ENCODE results near the gene ANKRD36C.
"Not testable (repeated sequence)": the region's sequence is repeated elsewhere in the genome, so short reads cannot be mapped to it uniquely, and the experiment has no call there.

ANKRD36C gene

DNA sequence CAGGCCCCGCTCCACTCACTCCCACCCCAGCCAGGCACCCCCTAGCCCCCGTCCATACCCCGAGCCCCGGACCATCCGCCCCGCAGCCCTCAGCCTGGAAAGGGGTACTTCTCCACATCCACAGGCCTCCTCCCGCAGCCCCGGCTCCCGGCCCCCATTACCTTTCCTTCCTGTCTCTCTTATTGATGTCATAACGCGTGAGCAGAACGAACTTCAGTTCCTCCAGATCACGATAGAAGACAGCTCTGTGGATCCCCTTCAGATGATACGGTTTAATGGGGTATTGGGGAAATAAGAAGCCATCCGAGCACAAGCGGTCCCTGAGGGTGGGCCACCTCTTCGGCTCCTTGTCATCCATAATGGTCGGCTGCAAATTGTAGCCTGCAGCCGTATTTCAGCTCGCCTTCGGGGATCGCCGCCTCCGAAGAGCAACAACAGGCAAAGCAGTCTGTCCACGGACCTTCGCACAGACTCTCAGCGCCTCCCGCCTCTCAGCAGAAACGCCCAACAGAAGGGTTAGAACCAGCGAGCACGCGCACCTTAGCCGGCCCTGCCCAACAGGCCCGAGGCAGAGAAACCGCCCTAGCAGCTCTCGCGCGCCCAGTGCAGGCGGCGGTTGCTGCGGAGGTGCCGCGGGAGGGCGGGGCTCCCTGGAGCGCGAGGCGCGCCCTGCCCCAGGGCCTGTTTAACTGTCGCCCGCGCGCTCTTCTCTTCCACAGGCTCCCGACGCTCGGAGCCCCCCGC lies at the start of gene ANKRD36C:
Gene ANKRD36C (minus strand): TSS at position 474 of the 744 bp plus-strand sequence. CDS start 116 bp downstream, at position 358.
- not testable (repeated sequence) for DNase-seq

DNA sequence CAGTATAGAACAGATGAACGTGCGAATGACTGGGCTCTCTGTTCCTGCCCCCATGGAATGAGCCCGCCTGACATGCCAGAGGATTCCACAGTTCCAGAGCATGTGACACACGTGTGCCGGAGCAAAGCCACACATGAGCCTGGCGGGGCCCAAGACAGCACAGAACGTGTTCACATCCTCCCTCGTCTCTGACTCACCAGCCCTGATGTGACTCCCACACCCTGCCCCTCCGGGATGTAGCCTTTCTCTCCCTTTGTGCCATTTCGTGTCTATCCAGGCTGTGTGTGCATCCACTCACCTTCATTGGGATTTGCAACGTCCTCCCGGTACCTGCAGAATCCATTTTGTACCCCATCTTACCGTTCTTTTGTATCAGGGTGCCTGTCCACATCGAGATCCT lies 43.9 kb upstream of the ANKRD36C start:
- DNase-seq = not testable (repeated sequence)

DNA sequence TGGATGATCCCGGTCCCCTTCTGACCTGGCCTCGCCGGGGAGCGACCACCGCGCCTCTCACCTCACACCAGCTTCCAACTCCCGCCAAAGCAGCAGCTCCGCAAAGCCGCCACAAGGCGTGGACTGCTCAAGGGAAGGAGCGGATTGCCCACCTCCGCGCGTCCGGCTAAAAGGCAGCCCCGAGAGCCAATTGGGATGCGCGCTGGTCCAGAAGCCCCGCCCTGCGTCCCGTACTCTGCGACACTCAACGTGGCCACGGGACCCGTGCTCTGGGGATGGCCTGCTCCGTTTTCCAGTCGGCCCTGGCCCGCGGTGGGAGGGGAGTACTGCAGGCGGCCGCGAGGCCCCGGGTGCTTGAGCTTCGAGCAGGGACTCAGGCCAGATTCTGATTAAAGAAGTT lies 43.2 kb upstream of the ANKRD36C start, which contains the start of gene GPAT2:
Gene GPAT2 (minus strand): TSS at position 125 of the 400 bp plus-strand sequence. CDS start 2,557 bp downstream, outside the sequence.
- not testable (repeated sequence) for DNase-seq

DNA sequence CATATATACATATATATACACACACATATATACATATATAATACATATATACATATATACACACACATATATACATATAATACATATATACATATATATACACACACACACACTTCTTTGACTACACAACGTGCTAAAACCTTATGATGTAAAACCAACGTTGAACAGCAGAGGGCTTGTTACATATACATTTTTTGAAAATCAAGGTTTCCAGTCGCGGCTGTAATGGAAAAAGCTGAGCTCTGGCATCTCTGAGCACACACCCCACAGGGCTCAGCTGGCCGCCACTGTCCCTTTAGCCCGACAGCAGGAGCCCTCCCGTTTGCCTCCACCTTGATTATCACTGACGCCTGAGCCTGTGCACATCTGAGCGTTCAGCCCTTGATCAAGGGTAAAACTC lies 42.4 kb upstream of the ANKRD36C start:
- DNase-seq = not testable (repeated sequence)

DNA sequence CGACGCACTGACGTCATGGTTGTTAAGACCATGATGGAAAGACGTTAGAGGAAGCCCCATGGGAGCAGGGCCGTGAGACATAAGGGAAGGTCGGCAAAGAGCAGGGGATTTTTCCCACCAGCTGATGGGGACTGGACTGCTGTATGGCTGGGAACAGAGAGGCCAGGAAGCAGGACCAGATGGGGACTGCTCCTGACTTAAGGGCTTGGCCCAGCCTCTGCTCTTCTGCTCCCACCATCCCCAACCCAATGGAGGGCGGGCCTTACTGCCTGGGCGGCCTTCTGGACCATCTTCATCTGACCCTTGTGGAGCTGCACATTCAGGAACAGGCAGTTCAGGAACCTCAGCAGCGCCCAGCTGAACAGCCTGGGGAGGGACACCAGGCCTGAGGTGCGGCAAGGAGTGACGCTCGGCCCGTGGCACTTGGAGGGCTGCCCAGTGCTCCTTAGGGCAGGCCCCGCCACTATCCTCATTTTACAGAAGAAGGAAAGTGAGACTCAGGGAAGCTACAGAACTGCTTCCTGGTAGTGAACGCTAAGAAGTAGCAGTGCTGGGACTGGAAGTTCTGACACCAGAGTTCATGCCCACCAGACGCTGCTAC lies 36.2 kb upstream of the ANKRD36C start:
- DNase-seq = not testable (repeated sequence)

DNA sequence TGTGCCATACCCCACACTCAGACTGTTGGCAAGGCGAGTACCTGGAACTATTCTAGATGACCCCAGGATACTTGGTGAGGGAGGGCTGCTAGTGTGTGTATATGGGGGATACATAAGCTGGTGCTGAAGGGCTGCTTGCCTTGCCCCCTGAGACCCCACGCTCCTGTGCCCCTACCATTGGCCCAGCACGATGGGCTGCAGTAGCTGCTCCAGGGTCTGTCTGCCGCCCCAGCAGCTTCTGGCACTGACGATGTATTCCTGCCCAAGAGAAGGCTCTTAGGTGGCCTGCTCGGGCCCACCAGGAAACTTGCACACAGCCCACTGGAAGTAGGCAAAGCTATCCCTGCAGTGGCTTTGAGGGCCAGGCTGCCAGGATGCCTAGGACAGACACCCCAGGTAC lies 34.1 kb upstream of the ANKRD36C start:
- DNase-seq = not testable (repeated sequence)

DNA sequence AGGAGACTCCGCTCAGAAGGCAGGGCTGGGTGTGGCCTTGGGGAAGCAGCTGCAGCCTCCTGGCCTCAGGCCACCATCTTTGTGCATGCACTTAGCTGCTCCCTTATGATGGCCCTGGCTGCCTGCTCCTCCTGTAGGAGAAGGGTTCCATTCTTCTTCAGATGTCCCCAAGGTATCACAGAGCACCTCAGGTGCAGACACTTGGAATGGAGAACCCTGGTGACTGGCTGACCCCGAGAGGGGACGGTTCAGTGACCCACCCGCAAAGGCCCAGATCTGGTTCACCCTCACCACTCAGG lies 33.5 kb upstream of the ANKRD36C start:
- no peak for DNase-seq

DNA sequence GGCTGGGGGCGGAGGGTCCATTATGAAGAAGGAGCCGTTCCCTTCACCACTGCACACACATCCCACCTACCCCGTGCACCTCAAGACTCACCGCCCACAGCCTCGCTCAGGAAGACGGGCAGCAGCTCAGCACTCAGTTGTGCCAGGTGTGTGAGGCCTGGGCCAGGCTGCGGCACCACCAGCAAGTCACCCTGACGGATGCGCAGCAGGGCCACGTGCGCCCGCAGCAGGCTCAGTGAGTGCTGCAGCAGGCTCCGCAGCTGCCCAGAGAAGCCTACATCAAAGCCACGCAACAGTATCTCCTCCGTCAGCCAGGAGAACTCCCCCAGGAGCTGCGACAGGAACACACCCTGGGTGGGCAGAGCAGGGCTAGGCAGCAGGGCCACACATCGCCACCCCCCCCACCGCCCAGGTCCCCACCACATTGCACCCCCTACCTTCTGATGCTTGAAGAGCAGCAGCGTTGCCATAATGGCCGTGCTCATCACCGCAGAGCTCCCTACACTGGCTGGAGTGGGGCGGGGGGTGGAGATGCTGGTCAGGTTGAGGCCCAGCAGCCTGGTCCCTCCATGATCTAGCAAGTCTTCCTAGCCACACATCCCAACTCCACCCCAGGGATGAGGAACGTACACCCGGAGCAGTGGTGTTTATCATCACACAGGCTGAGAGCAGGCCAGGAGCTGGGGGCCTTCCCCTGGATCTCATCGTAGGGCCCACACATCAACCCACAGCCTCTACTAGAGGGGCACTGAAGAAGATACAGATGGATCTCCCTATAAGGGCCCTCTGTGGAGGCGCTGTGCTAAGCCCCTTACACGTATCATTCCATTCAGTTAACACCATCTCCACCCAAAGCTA lies 32.9 kb upstream of the ANKRD36C start:
- no peak for DNase-seq

DNA sequence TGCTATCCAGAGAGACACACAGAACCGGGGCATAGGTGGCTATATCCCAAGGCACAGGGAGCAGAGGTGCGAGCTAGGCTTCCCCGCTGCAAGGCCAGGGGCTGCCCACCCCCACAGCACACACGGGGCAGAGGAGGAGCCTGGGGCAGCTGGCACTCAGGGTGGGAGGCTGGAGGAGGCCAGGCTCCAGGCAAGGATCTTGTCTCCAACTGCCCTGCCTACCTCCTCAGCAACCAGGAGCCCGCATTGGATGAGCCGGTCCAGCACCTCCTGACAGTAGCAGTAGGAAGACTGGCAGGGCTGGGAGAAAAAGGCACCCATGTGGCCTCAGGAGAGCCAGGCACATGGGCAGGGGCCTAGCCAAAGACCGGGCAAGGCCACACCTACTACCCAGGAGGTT lies 32.1 kb upstream of the ANKRD36C start:
- DNase-seq = not testable (repeated sequence)

DNA sequence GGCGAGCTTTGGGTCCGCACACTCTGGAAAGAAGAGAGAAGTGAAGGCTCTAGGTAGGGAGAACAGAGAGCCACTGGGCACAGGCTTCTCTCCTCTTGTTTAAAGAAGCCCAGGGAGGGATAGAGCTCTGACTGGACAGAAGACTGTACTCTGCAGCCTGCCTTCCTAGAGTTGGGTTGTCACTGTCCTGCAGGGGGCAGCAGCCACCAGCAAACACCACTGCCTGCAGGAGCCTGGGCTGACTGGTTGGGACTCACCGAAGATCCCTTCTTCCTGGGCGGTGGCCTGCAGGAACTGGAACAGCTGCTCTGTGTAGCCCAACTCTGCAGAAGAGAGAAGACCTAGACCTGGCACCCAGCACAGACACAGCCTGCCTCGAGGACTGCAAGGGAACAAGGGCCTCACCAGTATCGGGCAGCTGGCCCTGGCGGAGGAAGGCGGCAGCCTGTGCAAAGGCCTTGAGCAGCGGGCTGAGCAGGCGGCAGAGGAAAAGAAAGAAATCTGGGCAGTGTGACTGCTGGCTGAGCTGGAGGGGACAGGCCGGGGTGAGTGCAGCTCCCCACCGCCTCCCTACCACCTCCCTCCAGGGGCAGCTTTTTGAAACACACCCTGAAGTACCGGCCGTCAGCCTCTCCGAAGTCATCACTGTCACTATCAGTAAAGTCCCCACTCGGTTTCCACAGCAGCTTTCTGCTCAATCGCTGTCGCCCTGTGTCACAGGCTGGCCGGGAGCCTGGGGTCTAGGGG lies 31.2 kb upstream of the ANKRD36C start:
- DNase-seq = not testable (repeated sequence)

DNA sequence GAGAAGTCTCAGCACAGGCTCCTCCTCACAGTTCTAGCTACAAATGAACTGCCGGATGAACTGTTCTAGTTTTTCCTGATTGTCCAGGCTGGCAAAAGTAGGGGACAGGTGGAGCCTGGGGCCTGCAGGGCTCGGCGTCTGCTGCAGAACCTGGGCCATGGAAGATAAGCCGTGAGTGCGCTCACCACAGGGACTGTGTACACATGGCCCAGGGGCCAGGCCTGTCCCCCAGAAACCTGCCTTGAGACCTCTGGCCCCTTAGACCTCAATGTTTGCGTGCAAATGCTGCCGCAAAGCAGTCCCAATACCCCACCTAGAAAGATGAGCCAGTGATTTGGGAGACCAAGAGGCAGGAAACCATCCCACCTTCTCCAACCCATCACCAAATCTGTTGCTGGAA lies 30.5 kb upstream of the ANKRD36C start:
- DNase-seq = not testable (repeated sequence)

DNA sequence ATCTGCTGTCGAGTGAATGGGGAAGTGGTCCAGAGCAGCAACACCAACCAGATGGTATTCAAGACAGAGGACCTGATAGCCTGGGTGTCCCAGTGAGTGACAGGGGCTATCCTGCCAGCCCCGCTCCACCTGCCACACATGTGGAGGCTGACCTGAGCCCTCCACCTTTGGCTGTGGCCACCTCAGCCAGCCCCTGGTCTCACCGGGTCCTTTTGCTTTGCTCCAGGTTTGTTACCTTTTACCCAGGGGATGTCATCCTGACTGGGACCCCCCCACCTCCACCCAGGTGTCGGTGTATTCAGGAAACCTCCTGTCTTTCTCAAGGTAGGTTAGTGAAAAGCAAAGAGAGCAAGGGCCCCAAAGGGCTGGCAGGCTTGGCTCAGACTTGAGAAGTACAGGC lies 29.5 kb upstream of the ANKRD36C start:
- not testable (repeated sequence) for DNase-seq

DNA sequence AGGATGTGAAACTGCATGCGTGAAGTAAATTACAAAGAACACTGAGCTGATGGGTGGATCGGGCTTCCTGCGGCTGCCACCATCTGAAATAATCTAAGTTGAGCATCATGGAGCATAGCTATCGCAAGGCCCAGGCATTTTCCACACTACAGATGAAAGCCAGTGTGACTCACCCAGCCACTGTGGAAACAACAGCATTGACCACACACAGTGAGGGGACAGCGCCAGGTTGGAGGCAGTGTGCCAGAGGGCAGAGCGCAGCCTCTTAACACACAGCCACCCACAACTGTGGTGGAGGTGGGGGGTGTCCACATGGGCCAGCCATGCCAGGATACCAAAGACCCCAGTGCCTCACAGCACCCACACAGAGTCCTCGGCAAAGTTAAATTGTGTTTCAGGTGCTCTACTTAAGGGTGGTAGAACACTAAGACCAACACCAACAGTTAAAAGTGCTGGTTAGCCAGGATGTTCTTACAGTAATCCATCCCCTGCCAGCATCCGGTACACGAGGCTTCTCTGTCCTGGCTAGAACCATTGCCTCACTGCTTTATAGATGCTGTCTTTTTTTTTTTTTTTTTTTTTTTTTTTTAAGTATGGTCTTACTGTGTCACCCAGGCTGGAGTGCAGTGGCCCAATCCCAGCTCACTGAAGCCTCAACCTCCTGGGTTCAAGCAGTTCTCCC lies 28.4 kb upstream of the ANKRD36C start:
- DNase-seq = not testable (repeated sequence)

DNA sequence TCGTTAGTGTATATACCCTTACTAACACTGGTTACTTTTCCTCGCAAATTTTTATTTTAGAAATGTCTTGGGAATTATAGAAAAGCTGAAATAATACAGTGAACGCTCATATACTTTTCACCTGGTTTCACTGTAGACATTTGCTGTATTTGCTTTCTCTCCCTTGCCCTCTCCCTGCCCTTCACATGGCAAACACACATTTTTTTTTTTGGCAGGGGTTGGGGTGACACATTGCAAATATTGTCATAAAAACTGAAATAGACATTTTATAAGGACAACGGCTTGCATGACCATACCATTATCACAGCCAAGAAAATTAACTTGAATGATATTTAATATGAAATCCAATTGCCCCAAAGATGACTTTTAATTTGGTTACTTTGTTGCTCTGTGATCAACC lies 24.7 kb upstream of the ANKRD36C start:
- not testable (repeated sequence) for DNase-seq

DNA sequence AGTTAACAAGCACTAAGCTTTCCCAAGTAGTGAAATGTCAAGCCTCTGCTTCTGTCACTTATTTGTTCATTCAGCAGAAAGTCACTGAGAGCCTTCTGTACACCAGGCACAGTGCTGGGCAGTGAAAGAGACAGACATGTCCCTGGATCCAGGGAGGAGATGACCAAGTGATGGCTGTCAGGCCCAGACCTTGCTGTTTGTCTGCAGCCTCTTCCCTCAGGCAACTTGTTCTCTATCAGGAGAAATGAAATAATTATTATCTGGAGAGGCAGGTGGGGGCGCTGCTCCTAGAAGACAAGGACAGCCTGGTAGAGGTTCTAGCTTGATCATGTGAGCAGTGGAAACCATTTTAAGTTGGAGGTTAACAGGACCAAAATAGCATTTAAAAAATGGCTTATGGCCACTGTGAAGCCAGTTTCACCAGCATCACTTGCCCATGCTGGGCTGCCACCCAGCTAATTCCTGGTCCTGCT lies 21.2 kb upstream of the ANKRD36C start:
- not testable (repeated sequence) for DNase-seq

DNA sequence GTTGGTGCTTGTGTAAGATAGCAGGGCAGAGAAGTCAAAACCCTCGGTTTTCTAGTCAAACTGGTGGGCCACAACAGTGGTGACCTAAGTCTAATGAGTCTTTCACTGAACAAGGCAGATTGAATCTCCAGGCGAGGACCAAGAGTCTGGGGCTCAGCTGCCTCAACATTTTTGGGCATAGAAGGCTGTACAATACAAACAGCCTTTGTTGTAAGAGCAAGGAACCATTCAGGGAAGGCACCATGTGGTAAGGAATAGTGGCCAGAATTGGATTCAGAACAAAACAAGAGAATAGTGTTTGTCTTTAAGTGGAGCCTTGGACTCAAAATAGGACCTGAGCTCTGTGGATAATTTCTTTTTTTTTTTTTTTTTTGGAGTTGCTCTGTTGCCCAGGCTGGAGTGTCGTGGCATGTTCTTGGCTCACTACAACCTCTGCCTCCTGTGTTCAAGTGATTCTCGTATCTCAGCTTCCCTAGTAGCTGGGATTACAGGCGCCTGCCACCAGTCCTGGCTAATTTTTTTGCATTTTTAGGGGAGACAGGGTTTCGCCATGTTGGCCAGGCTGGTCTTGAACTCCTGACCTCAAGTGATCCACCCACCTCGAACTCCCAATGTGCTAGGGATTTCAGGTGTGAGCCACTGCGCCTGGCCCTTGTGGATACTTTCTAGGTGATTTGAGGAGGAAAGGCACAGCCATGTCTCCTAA lies 20.6 kb upstream of the ANKRD36C start:
- not testable (repeated sequence) for DNase-seq

DNA sequence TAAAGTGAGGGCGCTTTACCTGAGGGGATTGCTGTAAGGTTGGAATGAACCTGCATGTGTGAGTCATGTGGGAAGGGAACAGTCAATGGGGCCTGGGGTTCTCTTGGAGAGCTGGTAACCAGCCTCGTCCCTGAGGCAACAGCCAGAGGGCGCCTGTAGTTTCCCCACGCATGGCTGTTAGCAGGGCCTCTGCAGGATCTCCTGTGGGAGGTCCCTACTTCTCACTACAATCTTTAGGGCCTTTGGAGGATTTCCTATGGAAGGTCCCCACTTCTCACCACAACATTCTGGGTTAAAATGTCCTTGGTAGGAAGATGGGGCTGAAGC lies 19.5 kb upstream of the ANKRD36C start:
- DNase-seq = not testable (repeated sequence)

DNA sequence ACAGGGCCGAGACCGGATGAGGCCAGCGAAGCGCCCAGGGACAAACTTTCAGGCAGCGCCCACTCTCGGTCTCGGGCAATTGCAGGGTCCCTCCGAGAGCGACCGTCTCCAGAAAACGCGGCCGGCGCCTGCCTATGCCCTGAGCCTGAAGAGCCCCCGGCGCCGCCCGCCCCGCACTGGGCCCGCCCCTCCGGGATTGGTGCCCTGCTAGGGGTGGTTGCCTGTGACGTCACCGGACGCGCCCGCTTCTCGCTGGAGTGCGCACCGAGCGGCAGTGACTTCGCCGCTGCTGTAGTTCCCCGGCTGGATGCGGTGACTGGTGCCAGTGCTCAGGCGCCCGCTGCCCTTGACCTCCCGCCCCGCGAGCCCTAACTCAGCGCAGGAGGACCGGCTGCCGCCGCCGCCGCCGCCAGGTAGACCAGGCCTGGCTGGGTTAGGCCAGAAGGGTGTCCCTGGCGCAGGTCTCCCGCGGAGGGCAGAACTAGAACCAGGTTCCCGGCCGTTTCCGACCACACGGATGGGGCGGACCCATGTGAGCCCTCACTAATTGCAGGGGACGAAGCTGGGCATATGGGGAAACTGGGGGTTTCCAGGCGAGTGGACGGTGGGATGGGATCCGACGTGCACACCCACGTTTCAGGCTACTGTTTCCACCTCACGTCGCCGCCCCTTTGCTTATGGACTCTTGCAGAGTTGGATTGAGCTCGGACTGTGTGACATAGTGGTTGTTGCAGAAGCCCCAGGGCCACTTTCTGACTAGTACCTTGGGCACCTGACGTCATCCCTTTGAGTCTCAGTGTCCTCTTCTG lies 18.9 kb upstream of the ANKRD36C start:
- not testable (repeated sequence) for DNase-seq

DNA sequence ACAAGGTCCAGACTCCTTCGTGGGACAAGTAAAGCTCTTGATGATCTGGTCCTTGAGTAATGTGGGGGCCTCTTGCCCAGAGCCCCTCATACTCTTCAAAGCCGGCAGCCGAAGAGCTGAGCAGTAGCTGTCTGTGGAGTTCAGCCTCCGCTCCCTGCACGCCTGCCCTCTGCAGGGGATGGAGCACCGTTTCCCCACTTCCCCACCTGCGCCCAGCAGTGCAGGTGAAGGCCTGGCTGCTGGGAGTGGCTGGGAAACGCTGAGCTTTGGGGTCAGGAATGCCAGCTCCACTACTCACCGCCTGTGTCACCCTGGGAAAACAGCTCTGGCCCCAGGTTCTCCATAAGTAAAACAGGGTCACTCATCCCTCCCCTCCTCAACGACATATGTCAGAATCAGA lies 18.2 kb upstream of the ANKRD36C start:
- not testable (repeated sequence) for DNase-seq

DNA sequence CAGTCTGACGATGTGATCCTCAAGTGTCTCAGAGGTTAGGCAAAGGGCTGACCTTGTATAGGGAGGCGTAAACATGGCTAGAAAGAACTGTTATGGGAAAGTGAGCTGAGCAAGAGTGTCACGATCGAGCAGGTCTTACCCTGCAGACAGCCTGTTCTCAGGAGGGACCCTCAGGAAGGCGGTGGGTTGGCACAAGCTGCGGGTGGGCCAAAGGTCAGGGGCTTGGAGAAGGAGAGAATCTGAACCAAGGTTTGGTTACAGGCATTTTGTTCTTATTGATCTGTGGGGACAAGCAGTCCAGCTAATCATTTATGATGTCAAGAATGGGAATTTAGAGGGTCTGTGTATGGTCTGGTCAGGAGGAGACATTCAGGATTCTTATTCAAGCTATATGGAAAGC lies 16.4 kb upstream of the ANKRD36C start:
- not testable (repeated sequence) for DNase-seq

DNA sequence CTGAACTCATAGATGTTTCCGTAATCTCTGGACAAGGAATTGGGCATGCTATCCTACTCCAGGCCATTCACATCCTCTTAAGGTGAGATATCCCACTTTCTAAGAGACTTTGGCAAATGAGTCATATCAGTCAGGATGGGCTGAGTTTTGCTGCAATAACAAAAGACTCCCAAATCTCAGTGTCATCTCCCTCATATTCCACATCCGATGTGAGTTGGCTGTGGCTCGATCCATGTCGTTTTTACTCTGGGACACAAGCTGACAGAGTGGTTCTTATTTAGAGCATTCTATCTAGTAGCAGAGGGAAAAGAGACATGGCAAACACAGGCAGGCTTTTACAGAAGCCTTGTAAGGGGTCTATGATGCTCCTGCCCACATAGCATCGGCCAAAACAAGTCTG lies 14.6 kb upstream of the ANKRD36C start:
- not testable (repeated sequence) for DNase-seq
